ENCODE results near the gene UBE2B.

DNA sequence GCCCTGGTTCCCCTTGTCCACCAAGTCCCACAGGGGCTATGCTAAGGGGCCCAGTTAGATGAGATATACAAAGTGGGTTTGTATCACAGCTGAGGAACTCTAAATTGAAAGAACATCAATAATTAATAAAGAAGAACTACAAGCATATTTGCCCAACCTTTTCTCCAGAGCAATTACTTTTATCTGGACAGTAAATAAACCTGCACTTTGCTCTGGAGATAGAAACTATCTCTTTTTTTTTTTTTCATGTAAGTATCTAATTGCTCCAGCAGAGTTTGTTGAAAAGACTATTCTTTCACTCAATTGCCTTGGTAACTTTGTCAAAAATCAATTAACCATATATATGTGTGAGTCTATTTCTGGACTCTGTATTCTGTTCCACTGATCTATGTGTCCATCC, 46.3 kb downstream of the UBE2B start:
- no peak for TF ChIP-seq YY1 (IDR thresholded peaks at IDR 0.05; ENCODE audit: extremely low read depth, insufficient replicate concordance, low read depth, low read length)
- TF ChIP-seq, protein P1, sequence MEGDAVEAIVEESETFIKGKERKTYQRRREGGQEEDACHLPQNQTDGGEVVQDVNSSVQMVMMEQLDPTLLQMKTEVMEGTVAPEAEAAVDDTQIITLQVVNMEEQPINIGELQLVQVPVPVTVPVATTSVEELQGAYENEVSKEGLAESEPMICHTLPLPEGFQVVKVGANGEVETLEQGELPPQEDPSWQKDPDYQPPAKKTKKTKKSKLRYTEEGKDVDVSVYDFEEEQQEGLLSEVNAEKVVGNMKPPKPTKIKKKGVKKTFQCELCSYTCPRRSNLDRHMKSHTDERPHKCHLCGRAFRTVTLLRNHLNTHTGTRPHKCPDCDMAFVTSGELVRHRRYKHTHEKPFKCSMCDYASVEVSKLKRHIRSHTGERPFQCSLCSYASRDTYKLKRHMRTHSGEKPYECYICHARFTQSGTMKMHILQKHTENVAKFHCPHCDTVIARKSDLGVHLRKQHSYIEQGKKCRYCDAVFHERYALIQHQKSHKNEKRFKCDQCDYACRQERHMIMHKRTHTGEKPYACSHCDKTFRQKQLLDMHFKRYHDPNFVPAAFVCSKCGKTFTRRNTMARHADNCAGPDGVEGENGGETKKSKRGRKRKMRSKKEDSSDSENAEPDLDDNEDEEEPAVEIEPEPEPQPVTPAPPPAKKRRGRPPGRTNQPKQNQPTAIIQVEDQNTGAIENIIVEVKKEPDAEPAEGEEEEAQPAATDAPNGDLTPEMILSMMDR (IDR thresholded peaks at IDR 0.05 in 2 of 3, conservative IDR thresholded peaks at IDR 0.05 in 1 of 3; ENCODE audit: borderline replicate concordance in 1 of 3, insufficient read depth in 1 of 3, low read depth in 2 of 3, low read length in 2 of 3), result no peak
- TF ChIP-seq EZH2phosphoT487 (IDR thresholded peaks at IDR 0.05; ENCODE audit: borderline replicate concordance), result no peak
- TF ChIP-seq POLR2AphosphoS5 (IDR thresholded peaks at IDR 0.05; ENCODE audit: low read depth, low read length), result no peak
- no peak for TF ChIP-seq EZH2 (IDR thresholded peaks at IDR 0.05)
- TF ChIP-seq, protein P2, sequence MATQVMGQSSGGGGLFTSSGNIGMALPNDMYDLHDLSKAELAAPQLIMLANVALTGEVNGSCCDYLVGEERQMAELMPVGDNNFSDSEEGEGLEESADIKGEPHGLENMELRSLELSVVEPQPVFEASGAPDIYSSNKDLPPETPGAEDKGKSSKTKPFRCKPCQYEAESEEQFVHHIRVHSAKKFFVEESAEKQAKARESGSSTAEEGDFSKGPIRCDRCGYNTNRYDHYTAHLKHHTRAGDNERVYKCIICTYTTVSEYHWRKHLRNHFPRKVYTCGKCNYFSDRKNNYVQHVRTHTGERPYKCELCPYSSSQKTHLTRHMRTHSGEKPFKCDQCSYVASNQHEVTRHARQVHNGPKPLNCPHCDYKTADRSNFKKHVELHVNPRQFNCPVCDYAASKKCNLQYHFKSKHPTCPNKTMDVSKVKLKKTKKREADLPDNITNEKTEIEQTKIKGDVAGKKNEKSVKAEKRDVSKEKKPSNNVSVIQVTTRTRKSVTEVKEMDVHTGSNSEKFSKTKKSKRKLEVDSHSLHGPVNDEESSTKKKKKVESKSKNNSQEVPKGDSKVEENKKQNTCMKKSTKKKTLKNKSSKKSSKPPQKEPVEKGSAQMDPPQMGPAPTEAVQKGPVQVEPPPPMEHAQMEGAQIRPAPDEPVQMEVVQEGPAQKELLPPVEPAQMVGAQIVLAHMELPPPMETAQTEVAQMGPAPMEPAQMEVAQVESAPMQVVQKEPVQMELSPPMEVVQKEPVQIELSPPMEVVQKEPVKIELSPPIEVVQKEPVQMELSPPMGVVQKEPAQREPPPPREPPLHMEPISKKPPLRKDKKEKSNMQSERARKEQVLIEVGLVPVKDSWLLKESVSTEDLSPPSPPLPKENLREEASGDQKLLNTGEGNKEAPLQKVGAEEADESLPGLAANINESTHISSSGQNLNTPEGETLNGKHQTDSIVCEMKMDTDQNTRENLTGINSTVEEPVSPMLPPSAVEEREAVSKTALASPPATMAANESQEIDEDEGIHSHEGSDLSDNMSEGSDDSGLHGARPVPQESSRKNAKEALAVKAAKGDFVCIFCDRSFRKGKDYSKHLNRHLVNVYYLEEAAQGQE (IDR thresholded peaks at IDR 0.05; ENCODE audit: low read depth), result no peak
